A673 (cell line): ENCODE data around the gene TEX54. TPM values are rescaled to one million over a fixed set of nuclear protein-coding genes. Genes with fewer than 3 reads are reported as not detected.

Experiments used
- BruUV-seq: library from RNA; stranded (reverse); fragments of 400-500 nt; replicated peaks from 2 replicates; lab custom pipeline; 2021; lab: Mats Ljungman, UMichigan
- CTCF ChIA-PET: fragments of 300-600 bp; sonication (Branson Sonifier 250); formaldehyde crosslinking; loops from one replicate; lab custom pipeline; 2022; ENCODE audit warnings: antibody characterized with exemption; lab: Charles Lee
- POLR2A ChIA-PET: fragments of 300-600 bp; sonication (Branson Sonifier 250); formaldehyde crosslinking; loops from one replicate; lab custom pipeline; 2022; ENCODE audit warnings: antibody characterized with exemption; ENCODE audit not compliant: low non-redundant PET; lab: Charles Lee
- DNase-seq: peaks from one replicate; pipeline ENCODE4 v3.0.0-alpha.2; 2015; ENCODE audit warnings: low spot score
- H3K27ac ChIP-seq: fragments of 200-600 bp; sonication (generic); 2 replicates; pipeline ENCODE4 v1.5.1; 2016; ENCODE audit warnings: mixed run types, low read depth, mild to moderate bottlenecking, mixed read lengths, antibody characterized with exemption, low read length; ENCODE audit not compliant: poor library complexity, severe bottlenecking
- H3K27me3 ChIP-seq: fragments of 200-600 bp; sonication (generic); replicated peaks from 2 replicates; pipeline ENCODE4 v1.6.1; 2017; ENCODE audit warnings: mixed run types, low read depth, mild to moderate bottlenecking, mixed read lengths, antibody characterized with exemption, low read length; ENCODE audit not compliant: insufficient read depth, poor library complexity
- H3K36me3 ChIP-seq: fragments of 200-600 bp; sonication (generic); 2 replicates; pipeline ENCODE4 v1.6.1; 2016; ENCODE audit warnings: mixed run types, mild to moderate bottlenecking, mixed read lengths, antibody characterized with exemption, low read length; ENCODE audit not compliant: insufficient read depth, poor library complexity, severe bottlenecking
- H3K4me1 ChIP-seq: fragments of 200-600 bp; sonication (generic); 2 replicates; pipeline ENCODE4 v1.6.1; 2017; ENCODE audit warnings: mixed run types, mild to moderate bottlenecking, mixed read lengths, antibody characterized with exemption, low read length; ENCODE audit not compliant: insufficient read depth, poor library complexity, severe bottlenecking
- H3K4me3 ChIP-seq: fragments of 200-600 bp; sonication (generic); 2 replicates; pipeline ENCODE4 v1.5.1; 2016; ENCODE audit warnings: low read depth, mixed run types, mild to moderate bottlenecking, mixed read lengths, low read length; ENCODE audit not compliant: poor library complexity, severe bottlenecking
- H3K9me3 ChIP-seq: fragments of 200-600 bp; sonication (generic); 2 replicates; pipeline ENCODE4 v1.6.1; 2016; ENCODE audit warnings: mixed run types, low read depth, mild to moderate bottlenecking, mixed read lengths, antibody characterized with exemption, low read length; ENCODE audit not compliant: poor library complexity, severe bottlenecking
- CTCF ChIP-seq: fragments of 300-800, 200-600 bp; sonication (generic); conservative IDR thresholded peaks from 2 replicates; pipeline ENCODE4 v1.5.1; 2017; ENCODE audit warnings: low read depth, mild to moderate bottlenecking, antibody characterized with exemption, low read length, moderate library complexity, mixed read lengths
- EZH2 ChIP-seq: fragments of 200-600 bp; sonication (generic); IDR thresholded peaks from 2 replicates; pipeline ENCODE4 v1.6.1; 2017; ENCODE audit warnings: borderline replicate concordance, low read depth, mild to moderate bottlenecking, mixed read lengths, antibody characterized with exemption, low read length; ENCODE audit not compliant: poor library complexity, severe bottlenecking
- intact Hi-C: fragments of 100-400 bp; cut with micrococcal nuclease; formaldehyde crosslinking; loops from one replicate; pipeline ENCODE4 v1.10.0; 2022; ENCODE audit not compliant: unreplicated experiment
- total RNA-seq: library from RNA; stranded (reverse); gene quantifications from 2 replicates; pipeline ENCODE4 v1.2.3, GENCODE V29; 2021

The TEX54 gene
- total RNA-seq, 1 experiment from 2014 or later, result 0.77 TPM

- DNase-seq, result peak; percentile 98
- Histone ChIP-seq H3K36me3 (peaks cover 38% of the 10 kb centered on the region), H3K27ac (peak within 1 kb of the TSS; percentile 83), H3K4me3 (peak within 1 kb of the TSS; percentile 81), H3K4me1 (peaks cover 17% of the 10 kb centered on the region), H3K9me3 (no peaks in the 10 kb centered on the region), H3K27me3 (no peaks in the 10 kb centered on the region)
- intact Hi-C loops, result no loop called here
- TF ChIP-seq EZH2 (no peak), CTCF (no peak)
- no TSS peak for BruUV-seq
- CTCF ChIA-PET, result interaction anchor here (0.6 kb wide), 1 partner anchor 53 kb away, joined by 4 read pairs; no protein-coding TSS in a partner anchor
- POLR2A ChIA-PET, result interaction anchor here (0.6 to 0.7 kb wide), 2 partner anchors 53 to 109 kb away, joined by 3 to 4 read pairs; no protein-coding TSS in a partner anchor
Measured at GRCh38 chr11:62839050-62839945, 6.7 kb upstream of the TEX54 start, which contains the start of gene WDR74. TSS of gene WDR74 (minus strand) at chr11:62839590. CDS start at chr11:62839570, 20 bp downstream.

GRCh38 chr11:62835336-62835735 is 2.7 kb upstream of the TEX54 start:
- TF ChIP-seq EZH2 (no peak), CTCF (no peak)
- Histone ChIP-seq H3K27me3 (no peaks in the 10 kb centered on the region), H3K4me3 (no peak overlapping the region), H3K9me3 (no peaks in the 10 kb centered on the region), H3K27ac (no peak overlapping the region), H3K4me1 (peaks cover 9% of the 10 kb centered on the region), H3K36me3 (peaks cover 48% of the 10 kb centered on the region)
- ChIA-PET CTCF (no interaction called here), POLR2A (no interaction called here)
- BruUV-seq, result no TSS peak
- intact Hi-C loops, result no loop called here
- DNase-seq, result no peak

GRCh38 chr11:62831520-62832335 is 913 bp downstream of the TEX54 start, which contains the start of gene STX5:
TSS of gene STX5 (minus strand) at chr11:62832051. CDS start at chr11:62831243, 808 bp downstream.
- Histone ChIP-seq H3K27me3 (no peaks in the 10 kb centered on the region), H3K9me3 (no peaks in the 10 kb centered on the region), H3K36me3 (peaks cover 46% of the 10 kb centered on the region), H3K4me1 (peaks cover 7% of the 10 kb centered on the region), H3K4me3 (peak within 1 kb of the TSS; percentile 70), H3K27ac (peak within 1 kb of the TSS; percentile 91)
- TF ChIP-seq EZH2 (no peak), CTCF (no peak)
- DNase-seq, result peak; percentile 100
- intact Hi-C loops, result loop anchor here (5.0 kb wide), 1 partner anchor 39 kb away; the partner anchor contains the start of gene TMEM223
- TSS peak; percentile 46 for BruUV-seq
- POLR2A ChIA-PET, result interaction anchor here (0.6 to 1.6 kb wide), 9 partner anchors 9 to 260 kb away, joined by 3 to 26 read pairs (median 6); partner anchors contain the start of genes HNRNPUL2 and ZBTB3
- CTCF ChIA-PET, result interaction anchor here (0.5 to 1.2 kb wide), 6 partner anchors 24 to 88 kb away, joined by 3 to 7 read pairs (median 5); partner anchors contain the start of gene TAF6L
